OCI-LY7 (cell line): Measurements from ENCODE around the gene RAB30.

Source experiments
- EZH2phosphoT487 ChIP-seq: fragments of 200-600 bp; sonication (generic); IDR thresholded peaks from 2 replicates; pipeline ENCODE4 v1.6.1; 2018; ENCODE audit warnings: low read depth, borderline replicate concordance, mild to moderate bottlenecking, mixed run types, antibody characterized with exemption, low read length, moderate library complexity, mixed read lengths
- TF ChIP-seq, protein P1 (sequence below): fragments of 200-600 bp; sonication (generic); conservative IDR thresholded peaks from 2 replicates; pipeline ENCODE4 v1.5.1; 2014; ENCODE audit warnings: mild to moderate bottlenecking, antibody characterized with exemption, low read length, moderate library complexity, mixed read lengths

DNA sequence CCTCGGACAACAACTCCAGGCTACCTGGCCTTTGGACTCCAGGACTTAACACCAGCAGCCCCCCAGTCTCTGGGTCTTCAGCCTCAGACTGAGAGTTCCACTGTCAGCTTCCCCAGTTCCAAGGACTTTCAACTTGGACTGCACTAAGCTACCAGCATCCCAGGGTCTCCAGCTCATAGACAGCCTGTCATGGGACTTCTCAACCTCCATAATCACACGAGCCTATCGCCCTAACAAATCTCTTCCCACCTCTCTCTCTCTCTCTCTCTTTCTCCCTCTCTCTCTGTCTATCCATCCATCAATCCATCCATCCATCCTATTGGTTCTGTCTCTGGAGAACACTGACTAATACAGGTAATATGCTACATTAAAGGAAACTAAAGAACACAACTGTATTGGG lies 10.7 kb downstream of the RAB30 start:
- TF ChIP-seq, protein P1, sequence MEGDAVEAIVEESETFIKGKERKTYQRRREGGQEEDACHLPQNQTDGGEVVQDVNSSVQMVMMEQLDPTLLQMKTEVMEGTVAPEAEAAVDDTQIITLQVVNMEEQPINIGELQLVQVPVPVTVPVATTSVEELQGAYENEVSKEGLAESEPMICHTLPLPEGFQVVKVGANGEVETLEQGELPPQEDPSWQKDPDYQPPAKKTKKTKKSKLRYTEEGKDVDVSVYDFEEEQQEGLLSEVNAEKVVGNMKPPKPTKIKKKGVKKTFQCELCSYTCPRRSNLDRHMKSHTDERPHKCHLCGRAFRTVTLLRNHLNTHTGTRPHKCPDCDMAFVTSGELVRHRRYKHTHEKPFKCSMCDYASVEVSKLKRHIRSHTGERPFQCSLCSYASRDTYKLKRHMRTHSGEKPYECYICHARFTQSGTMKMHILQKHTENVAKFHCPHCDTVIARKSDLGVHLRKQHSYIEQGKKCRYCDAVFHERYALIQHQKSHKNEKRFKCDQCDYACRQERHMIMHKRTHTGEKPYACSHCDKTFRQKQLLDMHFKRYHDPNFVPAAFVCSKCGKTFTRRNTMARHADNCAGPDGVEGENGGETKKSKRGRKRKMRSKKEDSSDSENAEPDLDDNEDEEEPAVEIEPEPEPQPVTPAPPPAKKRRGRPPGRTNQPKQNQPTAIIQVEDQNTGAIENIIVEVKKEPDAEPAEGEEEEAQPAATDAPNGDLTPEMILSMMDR = no peak
- no peak for TF ChIP-seq EZH2phosphoT487
